Caki2 (cell line): ENCODE measurements around the gene FAM13C. TPM values are rescaled to one million over a fixed set of nuclear protein-coding genes. Genes with fewer than 3 reads are reported as not detected.

Source experiments
- DNase-seq: peaks from one replicate; pipeline ENCODE4 v3.0.0-alpha.2; 2015; ENCODE audit warnings: low read depth
- in situ Hi-C: cut with HindIII; loops from 2 replicates; pipeline ENCODE4 v1.10.0; 2016; ENCODE audit warnings: low sequenced_read_pairs, low pct_unique_long_range_greater_than_20kb, mixed read lengths
- total RNA-seq: library from RNA; depleted of rRNA; stranded (reverse); fragments of >200 nt; shearing (Covaris generic); gene quantifications from 2 replicates; pipeline ENCODE4 v1.2.3, GENCODE V29; 2014; ENCODE audit warnings: low replicate concordance

FAM13C gene
- total RNA-seq, 1 experiment from 2014 or later, result not detected

- in situ Hi-C loops, result no loop called here
- DNase-seq, result no peak
Measured at GRCh38 chr10:59289853-59290252, 72.5 kb downstream of the FAM13C start.

GRCh38 chr10:59287587-59288255 is 74.6 kb downstream of the FAM13C start:
- DNase-seq, result no peak
- in situ Hi-C loops, result no loop called here

GRCh38 chr10:59285848-59286247 is 76.5 kb downstream of the FAM13C start:
- in situ Hi-C loops, result no loop called here
- DNase-seq, result no peak

GRCh38 chr10:59285073-59285472 is 77.3 kb downstream of the FAM13C start:
- in situ Hi-C loops, result no loop called here
- no peak for DNase-seq

GRCh38 chr10:59284118-59284975 is 78.0 kb downstream of the FAM13C start:
- in situ Hi-C loops, result no loop called here
- no peak for DNase-seq

- no peak for DNase-seq
- in situ Hi-C loops, result no loop called here
Measured at GRCh38 chr10:59283456-59284091, 78.8 kb downstream of the FAM13C start.

GRCh38 chr10:59281861-59282260 is 80.5 kb downstream of the FAM13C start:
- in situ Hi-C loops, result no loop called here
- no peak for DNase-seq

- in situ Hi-C loops, result no loop called here
Measured at GRCh38 chr10:59279991-59280505, 82.3 kb downstream of the FAM13C start.

GRCh38 chr10:59279476-59279875 is 82.9 kb downstream of the FAM13C start:
- in situ Hi-C loops, result no loop called here
- DNase-seq, result no peak

More at GRCh38 chr10:59279991-59280505, 82.3 kb downstream of the FAM13C start:
- no peak for DNase-seq

- in situ Hi-C loops, result no loop called here
Measured at GRCh38 chr10:59276919-59277318, 85.4 kb downstream of the FAM13C start.

GRCh38 chr10:59276133-59276532 is 86.2 kb downstream of the FAM13C start:
- in situ Hi-C loops, result no loop called here
- DNase-seq, result no peak

More at GRCh38 chr10:59276919-59277318, 85.4 kb downstream of the FAM13C start:
- DNase-seq, result no peak

- in situ Hi-C loops, result no loop called here
- DNase-seq, result no peak
Measured at GRCh38 chr10:59273445-59273844, 88.9 kb downstream of the FAM13C start.

GRCh38 chr10:59272061-59272460 is 90.3 kb downstream of the FAM13C start:
- in situ Hi-C loops, result no loop called here
- DNase-seq, result no peak

GRCh38 chr10:59271160-59271559 is 91.2 kb downstream of the FAM13C start:
- in situ Hi-C loops, result no loop called here
- DNase-seq, result no peak

GRCh38 chr10:59270492-59270891 is 91.9 kb downstream of the FAM13C start:
- in situ Hi-C loops, result no loop called here
- DNase-seq, result no peak

- no peak for DNase-seq
- in situ Hi-C loops, result no loop called here
Measured at GRCh38 chr10:59269651-59270050, 92.7 kb downstream of the FAM13C start.

- in situ Hi-C loops, result no loop called here
- DNase-seq, result no peak
Measured at GRCh38 chr10:59268460-59268859, 93.9 kb downstream of the FAM13C start.

GRCh38 chr10:59266321-59266720 is 96.0 kb downstream of the FAM13C start:
- no peak for DNase-seq
- in situ Hi-C loops, result no loop called here

GRCh38 chr10:59265141-59265540 is 97.2 kb downstream of the FAM13C start:
- no peak for DNase-seq
- in situ Hi-C loops, result no loop called here
